GM21576 (cell line): ENCODE data around the gene IL18BP.

ENCODE experiments used
- ATAC-seq: cut with Tn5 transposase; IDR thresholded peaks from one replicate; pipeline ENCODE4 v1.9.1; 2021; ENCODE audit warnings: mild to moderate bottlenecking, moderate library complexity; ENCODE audit not compliant: unreplicated experiment

IL18BP gene

DNA sequence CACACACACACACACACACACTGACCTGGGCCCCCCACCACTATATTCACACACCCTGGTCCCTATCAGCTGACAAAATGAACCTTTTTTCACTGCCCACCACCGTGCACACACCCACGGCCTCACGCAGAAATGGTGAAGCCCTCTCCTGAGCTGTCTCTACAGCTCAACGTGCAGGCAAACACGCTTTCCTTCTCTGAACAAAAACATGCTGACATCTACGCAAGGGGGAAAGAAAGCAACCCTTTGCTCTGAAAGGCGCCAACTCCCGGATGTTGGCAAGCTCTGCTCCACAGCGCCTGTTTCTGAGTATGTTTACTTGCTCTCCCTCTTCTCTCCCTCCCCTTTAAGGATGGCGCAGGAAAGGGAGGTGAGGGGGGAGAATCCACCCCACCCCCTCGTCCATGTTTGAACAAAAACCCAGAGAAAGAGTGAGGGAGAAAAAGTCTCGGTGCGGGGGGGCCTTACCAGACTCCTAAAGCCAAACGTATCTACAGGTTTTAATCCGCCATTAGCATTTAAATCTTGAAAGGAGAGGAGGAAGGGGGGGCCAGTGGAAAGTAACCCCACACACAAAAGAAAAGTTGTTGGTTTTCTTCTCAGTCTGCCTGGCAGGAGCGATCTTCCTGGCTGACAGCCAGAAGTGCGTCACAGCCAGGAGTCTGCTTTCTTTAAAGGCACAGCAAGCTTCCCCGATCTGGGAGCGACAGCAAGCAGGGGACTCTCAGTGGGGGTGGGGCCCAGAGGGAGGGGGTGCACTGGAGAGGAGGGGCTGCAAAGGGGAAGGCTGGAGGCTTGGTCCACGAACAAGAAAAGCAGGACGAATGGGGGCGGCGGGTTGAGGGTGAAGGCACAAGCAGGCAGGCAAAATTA is 42.0 kb downstream of the IL18BP start:
- no peak for ATAC-seq

- ATAC-seq, result no peak
Observed at GRCh38 chr11:72041364-72042063, 42.8 kb downstream of the IL18BP start.

- no peak for ATAC-seq
Observed at GRCh38 chr11:72042064-72042745, 43.5 kb downstream of the IL18BP start.

- ATAC-seq, result no peak
Observed at GRCh38 chr11:72045849-72046248, 47.1 kb downstream of the IL18BP start.

GRCh38 chr11:72048766-72049460 is 50.2 kb downstream of the IL18BP start:
- no peak for ATAC-seq
